Neural cell (in vitro differentiated cells): Measurements from ENCODE around the gene PTCH1.

ENCODE experiments used
- CTCF ChIP-seq: fragments of 450-650 bp; IDR thresholded peaks from 2 replicates; pipeline ENCODE4 v1.5.1; 2014; ENCODE audit warnings: antibody characterized with exemption, mild to moderate bottlenecking, moderate library complexity; ENCODE audit not compliant: poor library complexity, severe bottlenecking
- EZH2 ChIP-seq: fragments of 200-600, 300-800 bp; shearing (Covaris generic), sonication (generic); IDR thresholded peaks from 2 replicates; pipeline ENCODE4 v1.6.1; 2014; ENCODE audit warnings: antibody characterized with exemption, low read length, borderline replicate concordance, mild to moderate bottlenecking; ENCODE audit not compliant: insufficient read depth, poor library complexity, severe bottlenecking
- POLR2AphosphoS5 ChIP-seq: IDR thresholded peaks from 2 replicates; pipeline ENCODE4 v1.6.1; 2012
- RAD21 ChIP-seq: fragments of 450-650 bp; conservative IDR thresholded peaks from 2 replicates; pipeline ENCODE4 v1.6.1; 2014; ENCODE audit warnings: antibody characterized with exemption, mild to moderate bottlenecking, moderate library complexity

- TF ChIP-seq CTCF: peak; percentile 41
- TF ChIP-seq RAD21: peak; percentile 48
- no peak for TF ChIP-seq EZH2
- peak; percentile 77 for TF ChIP-seq POLR2AphosphoS5
Measured at GRCh38 chr9:95515272-95516113, 1.3 kb downstream of the PTCH1 start.
